Kidney (tissue), 14 donors: ENCODE data around the gene AKR7A2. TPM values are rescaled to one million over a fixed set of nuclear protein-coding genes. Genes with fewer than 3 reads are reported as not detected.
"Not testable (repeated sequence)": the region's sequence is repeated elsewhere in the genome, so short reads cannot be mapped to it uniquely, and the experiment has no call there.

Source experiments
- DNase-seq, 5 donors: peaks; one replicate each; pipeline ENCODE4 v3.0.0-alpha.2; 2013 to 2020
- FAIRE-seq: peaks from 2 replicates; lab custom pipeline; 2012; peaks lifted over from hg19 to GRCh38; lab: Jason Lieb, UNC
- H3K27ac ChIP-seq, 2 donors: one replicate each; pipeline ENCODE4 v1.7.0; 2013; ENCODE audit warnings: low read depth in 2 of 2, low read length in 2 of 2, inconsistent platforms in 1 of 2
- H3K27me3 ChIP-seq: one replicate; pipeline ENCODE4 v1.7.1; 2013; ENCODE audit warnings: low read length, inconsistent platforms; ENCODE audit not compliant: control insufficient read depth, insufficient read depth
- H3K36me3 ChIP-seq, 3 donors: one replicate each; pipeline versions ENCODE4 v1.7.0 to v1.7.1; 2013; ENCODE audit warnings: low read length in 3 of 3, control low read depth in 1 of 3, inconsistent platforms in 1 of 3; ENCODE audit not compliant: insufficient read depth in 3 of 3, control insufficient read depth in 2 of 3
- H3K4me1 ChIP-seq, 3 donors: one replicate each; pipeline versions ENCODE4 v1.7.0 to v1.7.1; 2013; ENCODE audit warnings: low read length in 3 of 3, inconsistent platforms in 1 of 3, low read depth in 1 of 3; ENCODE audit not compliant: control insufficient read depth in 2 of 3, insufficient read depth in 2 of 3
- H3K4me3 ChIP-seq, 3 donors: one replicate each; pipeline versions ENCODE4 v1.7.0 to v1.8.1; 2013; ENCODE audit warnings: low read length in 3 of 3, control low read depth in 1 of 3, inconsistent platforms in 1 of 3
- H3K9ac ChIP-seq, 3 donors: one replicate each; pipeline versions ENCODE4 v1.7.0 to v1.7.1; 2013; ENCODE audit warnings: low read length in 3 of 3, control low read depth in 1 of 3, inconsistent platforms in 1 of 3
- H3K9me3 ChIP-seq, 3 donors: one replicate each; pipeline versions ENCODE4 v1.7.0 to v1.7.1; 2013; ENCODE audit warnings: low read length in 3 of 3, control low read depth in 1 of 3, inconsistent platforms in 1 of 3; ENCODE audit not compliant: control insufficient read depth in 2 of 3, insufficient read depth in 1 of 3
- CTCF ChIP-seq: IDR thresholded peaks from 3 replicates; pipeline ENCODE4 v1.5.1; 2012; ENCODE audit warnings: mild to moderate bottlenecking, moderate library complexity, borderline replicate concordance; ENCODE audit not compliant: insufficient read depth; ENCODE audit errors: extremely low read depth
- intact Hi-C: fragments of 100-400 bp; cut with DNase I; formaldehyde crosslinking; loops from one replicate; pipeline ENCODE4 v1.11.1; 2022
- polyA plus RNA-seq: library from polyadenylated mRNA; stranded (reverse); fragments of 350-450 nt; fragmentation: Illumina TruSeq; extraction: RNeasy Lipid Tissue Mini Kit (QIAGEN cat#74804); gene quantifications from one replicate; pipeline ENCODE4 v1.2.3, GENCODE V29; 2014; ENCODE audit warnings: low read depth, low replicate concordance; ENCODE audit not compliant: insufficient read depth
- total RNA-seq: library from RNA; stranded (reverse); fragmentation: NEBNext Ultra II Directional; extraction: Animal tissue kit (Norgen Biotek cat#: 25700); gene quantifications from one replicate; pipeline ENCODE4 v1.2.1, GENCODE V29; 2021
- donor health status: control.
- donor health status: control.
- donor health status: control.
- donor health status: control.
- donor health status: control.
- donor health status: DM: yes; HTN: yes; CAD: no.
- donor health status: Normal renal cell carcinoma (clear cell type).

Gene AKR7A2
- total and polyA plus RNA-seq, 2 donors from 2014 or later, result 53.1 to 139 TPM

GRCh38 chr1:19272064-19272463 lies 39.9 kb downstream of the AKR7A2 start:
- no peak overlapping the region for H3K4me3 ChIP-seq
- intact Hi-C loops, result no loop called here
- no peaks in the 10 kb centered on the region for H3K9me3 ChIP-seq
- FAIRE-seq, result no peak
- peaks cover 0 to 4% (median 4%) of the 10 kb centered on the region in 3 donors for H3K4me1 ChIP-seq
- DNase-seq, result no peak
- no peak for TF ChIP-seq CTCF
- no peaks in the 10 kb centered on the region for H3K36me3 ChIP-seq
- peaks cover 5% of the 10 kb centered on the region for H3K27me3 ChIP-seq
- H3K9ac ChIP-seq, result no peak overlapping the region
- H3K27ac ChIP-seq, result peak overlapping the region in 1 of 2 donors; percentile 48

- H3K9ac ChIP-seq, H3K27ac ChIP-seq, H3K27me3 ChIP-seq, intact Hi-C loops, H3K9me3 ChIP-seq, H3K4me1 ChIP-seq, H3K36me3 ChIP-seq, H3K4me3 ChIP-seq, FAIRE-seq, DNase-seq: not testable (repeated sequence)
Measured at GRCh38 chr1:19270343-19270730, 41.6 kb downstream of the AKR7A2 start.

DNA sequence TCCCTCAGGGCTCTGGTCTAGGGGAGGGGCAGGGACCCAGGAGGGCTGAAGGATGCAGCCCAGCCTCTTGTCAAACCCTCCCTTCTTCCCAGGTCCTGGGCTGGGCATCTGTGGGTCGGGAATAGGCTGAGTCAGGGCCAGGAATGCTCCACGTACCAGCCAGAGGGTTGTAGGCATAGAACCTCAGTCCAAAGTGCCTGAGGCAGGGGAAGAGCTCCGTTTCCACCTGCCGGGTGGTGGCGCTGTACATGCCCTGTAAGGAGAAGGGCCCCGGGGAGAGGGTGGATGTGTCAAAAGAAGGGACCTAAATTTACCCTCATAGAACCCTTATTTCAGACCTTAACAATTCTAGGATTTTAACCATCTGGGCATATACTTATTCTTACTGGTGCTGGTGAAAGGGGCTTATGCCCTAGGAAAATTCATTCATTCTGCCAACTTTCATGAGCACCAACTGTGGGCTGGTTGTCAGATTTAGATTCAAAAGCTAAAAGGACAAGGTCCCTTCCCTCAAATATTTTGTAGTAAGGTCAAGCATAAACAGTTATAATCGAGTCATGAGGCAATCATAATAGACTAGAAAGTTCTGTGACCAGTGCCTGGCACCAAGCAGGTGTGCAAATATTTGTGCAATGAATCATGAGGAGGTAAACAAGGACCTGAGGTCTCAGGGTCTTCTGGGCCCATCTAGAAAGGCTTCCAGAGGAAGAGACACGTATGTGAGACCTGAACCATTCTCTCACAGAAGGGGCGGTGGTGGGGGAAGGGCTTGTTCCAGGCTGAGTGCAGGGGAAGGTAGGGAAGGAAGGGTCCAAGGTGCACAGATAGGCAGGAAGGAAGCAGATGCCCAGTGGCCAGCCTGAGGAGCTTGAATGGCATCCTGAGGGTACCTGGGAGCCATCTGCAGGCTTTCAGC lies 42.3 kb downstream of the AKR7A2 start:
- H3K36me3 ChIP-seq, H3K9me3 ChIP-seq, H3K9ac ChIP-seq, DNase-seq, H3K4me1 ChIP-seq, H3K27me3 ChIP-seq, FAIRE-seq, H3K4me3 ChIP-seq, H3K27ac ChIP-seq, intact Hi-C loops: not testable (repeated sequence)

- FAIRE-seq (no peak), DNase-seq (no peak)
- Histone ChIP-seq H3K9ac (no peak overlapping the region), H3K4me1 (peaks cover 0 to 4% (median 3%) of the 10 kb centered on the region in 3 donors), H3K4me3 (no peak overlapping the region), H3K27ac (no peak overlapping the region), H3K9me3 (no peaks in the 10 kb centered on the region), H3K36me3 (peaks cover 0 to 4% (median 0%) of the 10 kb centered on the region in 3 donors), H3K27me3 (no peaks in the 10 kb centered on the region)
- no peak for TF ChIP-seq CTCF
- intact Hi-C loops, result no loop called here
Measured at GRCh38 chr1:19268445-19268844, 43.5 kb downstream of the AKR7A2 start.
